HEK293T (cell line): Measurements from ENCODE around the gene DUOX1.

Source experiments
- ARNT ChIP-seq: fragments of 450-650 bp; IDR thresholded peaks from 2 replicates; pipeline ENCODE4 v1.6.1; 2017; ENCODE audit warnings: mild to moderate bottlenecking
- BHLHE40 ChIP-seq: fragments of 450-650 bp; IDR thresholded peaks from 2 replicates; pipeline ENCODE4 v1.6.1; 2016; ENCODE audit warnings: mild to moderate bottlenecking, moderate library complexity, borderline replicate concordance
- FOXA1 ChIP-seq: fragments of 450-650 bp; IDR thresholded peaks from 2 replicates; pipeline ENCODE4 v1.6.1; 2016; ENCODE audit warnings: mild to moderate bottlenecking
- FOXM1 ChIP-seq: fragments of 450-650 bp; IDR thresholded peaks from 2 replicates; pipeline ENCODE4 v1.6.1; 2017; ENCODE audit warnings: mild to moderate bottlenecking, borderline replicate concordance
- HDGF ChIP-seq: fragments of 450-650 bp; IDR thresholded peaks from 2 replicates; pipeline ENCODE4 v1.6.1; 2017; ENCODE audit warnings: antibody characterized with exemption, borderline replicate concordance
- NFRKB ChIP-seq: fragments of 450-650 bp; IDR thresholded peaks from 2 replicates; pipeline ENCODE4 v1.6.1; 2016; ENCODE audit warnings: mild to moderate bottlenecking, moderate library complexity
- PKNOX1 ChIP-seq: fragments of 450-650 bp; IDR thresholded peaks from 2 replicates; pipeline ENCODE4 v1.6.1; 2016
- SP1 ChIP-seq: fragments of 450-650 bp; IDR thresholded peaks from 2 replicates; pipeline ENCODE4 v1.6.1; 2017
- SUZ12 ChIP-seq: fragments of 450-650 bp; IDR thresholded peaks from 2 replicates; pipeline ENCODE4 v1.6.1; 2016; ENCODE audit warnings: mild to moderate bottlenecking
- ZNF384 ChIP-seq: fragments of 450-650 bp; IDR thresholded peaks from 2 replicates; pipeline ENCODE4 v1.6.1; 2016

GRCh38 chr15:45138814-45139765 is 9.3 kb downstream of the DUOX1 start:
- TF ChIP-seq FOXM1 (no peak), PKNOX1 (no peak), SP1 (no peak), ZNF384 (no peak), HDGF (no peak), SUZ12 (no peak), FOXA1 (no peak), ARNT (no peak), BHLHE40 (no peak), NFRKB (no peak)
